H9 (cell line): ENCODE results near the gene ARID1B. TPM values are rescaled to one million over a fixed set of nuclear protein-coding genes. Genes with fewer than 3 reads are reported as not detected.

Source experiments
- DNase-seq: peaks from one replicate; pipeline ENCODE4 v3.0.0-alpha.2; 2017
- H2AFZ ChIP-seq: one replicate; pipeline ENCODE4 v1.6.1; 2013; ENCODE audit warnings: mild to moderate bottlenecking, low read length, control low read depth, moderate library complexity
- H2AK5ac ChIP-seq: 2 replicates; pipeline ENCODE4 v1.6.1; 2013; ENCODE audit warnings: low read length, control low read depth, mixed read lengths; ENCODE audit not compliant: insufficient read length
- H2BK120ac ChIP-seq: one replicate; pipeline ENCODE4 v1.6.1; 2013; ENCODE audit warnings: low read depth, mild to moderate bottlenecking, low read length, control low read depth, inconsistent platforms; ENCODE audit not compliant: poor library complexity, severe bottlenecking
- H2BK12ac ChIP-seq: 2 replicates; pipeline ENCODE4 v1.6.1; 2013; ENCODE audit warnings: low read length, control low read depth, mixed read lengths, low read depth; ENCODE audit not compliant: insufficient read length
- H2BK15ac ChIP-seq: 2 replicates; pipeline ENCODE4 v1.6.1; 2013; ENCODE audit warnings: low read depth, low read length, control low read depth
- H2BK20ac ChIP-seq: one replicate; pipeline ENCODE4 v1.6.1; 2013; ENCODE audit warnings: low read depth, mild to moderate bottlenecking, low read length, control low read depth, inconsistent platforms; ENCODE audit not compliant: poor library complexity, severe bottlenecking
- H2BK5ac ChIP-seq: 2 replicates; pipeline ENCODE4 v1.6.1; 2013; ENCODE audit warnings: low read length, control low read depth, mixed read lengths; ENCODE audit not compliant: insufficient read length
- H3K14ac ChIP-seq: 2 replicates; pipeline ENCODE4 v1.6.1; 2013; ENCODE audit warnings: low read length, control low read depth; ENCODE audit not compliant: insufficient read depth
- H3K18ac ChIP-seq: 2 replicates; pipeline ENCODE4 v1.6.1; 2013; ENCODE audit warnings: low read depth, mild to moderate bottlenecking, mixed read lengths, low read length, control low read depth; ENCODE audit not compliant: insufficient read length
- H3K23ac ChIP-seq: 2 replicates; pipeline ENCODE4 v1.6.1; 2013; ENCODE audit warnings: low read length, control low read depth, mixed read lengths, low read depth; ENCODE audit not compliant: insufficient read length
- H3K23me2 ChIP-seq: 2 replicates; pipeline ENCODE4 v1.6.1; 2013; ENCODE audit warnings: low read depth, mild to moderate bottlenecking, mixed read lengths, low read length, control low read depth; ENCODE audit not compliant: insufficient read length, poor library complexity, severe bottlenecking
- H3K27ac ChIP-seq: 2 replicates; pipeline ENCODE4 v1.5.1; 2013; ENCODE audit warnings: low read length, control low read depth, mixed read lengths, low read depth; ENCODE audit not compliant: insufficient read length
- H3K27me3 ChIP-seq: 2 replicates; pipeline ENCODE4 v1.6.1; 2013; ENCODE audit warnings: low read length, control low read depth, inconsistent platforms; ENCODE audit not compliant: insufficient read depth
- H3K4ac ChIP-seq: 2 replicates; pipeline ENCODE4 v1.6.1; 2013; ENCODE audit warnings: low read depth, mild to moderate bottlenecking, control low read depth, inconsistent platforms, low read length, moderate library complexity
- H3K4me1 ChIP-seq: 2 replicates; pipeline ENCODE4 v1.6.1; 2013; ENCODE audit warnings: low read length, control low read depth, inconsistent platforms; ENCODE audit not compliant: insufficient read depth
- H3K4me2 ChIP-seq: 2 replicates; pipeline ENCODE4 v1.6.1; 2013; ENCODE audit warnings: low read length, control low read depth, mixed read lengths; ENCODE audit not compliant: insufficient read length, insufficient read depth
- H3K56ac ChIP-seq: 2 replicates; pipeline ENCODE4 v1.6.1; 2013; ENCODE audit warnings: low read depth, mild to moderate bottlenecking, mixed read lengths, low read length, control low read depth; ENCODE audit not compliant: insufficient read length
- H3K79me1 ChIP-seq: 2 replicates; pipeline ENCODE4 v1.6.1; 2013; ENCODE audit warnings: low read depth, mild to moderate bottlenecking, moderate library complexity, low read length, control low read depth, inconsistent platforms; ENCODE audit not compliant: insufficient read depth, poor library complexity, severe bottlenecking
- H3K79me2 ChIP-seq: 2 replicates; pipeline ENCODE4 v1.6.1; 2013; ENCODE audit warnings: low read length, control low read depth, inconsistent platforms; ENCODE audit not compliant: insufficient read depth
- H3K9ac ChIP-seq: 2 replicates; pipeline ENCODE4 v1.6.1; 2013; ENCODE audit warnings: low read length, control low read depth, mixed read lengths; ENCODE audit not compliant: insufficient read length; ENCODE audit errors: extremely low read depth
- H3K9me3 ChIP-seq: one replicate; pipeline ENCODE4 v1.6.1; 2013; ENCODE audit warnings: low read depth, low read length, inconsistent platforms; ENCODE audit not compliant: control insufficient read depth
- H3T11ph ChIP-seq: one replicate; pipeline ENCODE4 v1.6.1; 2013; ENCODE audit warnings: mild to moderate bottlenecking, low read length, control low read depth, inconsistent platforms
- H4K20me1 ChIP-seq: one replicate; pipeline ENCODE4 v1.6.1; 2013; ENCODE audit not compliant: control insufficient read depth, insufficient read length, insufficient read depth
- H4K5ac ChIP-seq: 2 replicates; pipeline ENCODE4 v1.6.1; 2013; ENCODE audit warnings: low read depth, mild to moderate bottlenecking, mixed read lengths, low read length, control low read depth; ENCODE audit not compliant: insufficient read length
- H4K8ac ChIP-seq: replicated peaks from 2 replicates; pipeline ENCODE4 v1.6.1; 2013; ENCODE audit warnings: low read length, control low read depth, mixed read lengths, low read depth; ENCODE audit not compliant: insufficient read length
- H4K91ac ChIP-seq: 2 replicates; pipeline ENCODE4 v1.6.1; 2013; ENCODE audit warnings: low read depth, mild to moderate bottlenecking, moderate library complexity, mixed read lengths, low read length, control low read depth; ENCODE audit not compliant: insufficient read length
- H3K27ac Mint-ChIP-seq, 3 experiments: 2 replicates in 2 of 3; 3 replicates in 1 of 3; pipeline ENCODE4 v1.8.0; 2020 to 2021; ENCODE audit warnings: mixed read lengths in 3 of 3, mild to moderate bottlenecking in 1 of 3, moderate library complexity in 1 of 3
- H3K27me3 Mint-ChIP-seq: 2 replicates; pipeline ENCODE4 v1.8.0; 2021; ENCODE audit warnings: low read depth, mild to moderate bottlenecking, moderate library complexity, mixed read lengths
- H3K36me3 Mint-ChIP-seq, 3 experiments: 2 replicates in 2 of 3; 3 replicates in 1 of 3; pipeline ENCODE4 v1.8.0; 2020 to 2021; ENCODE audit warnings: low read depth in 3 of 3, mixed read lengths in 3 of 3; ENCODE audit not compliant: insufficient read depth in 1 of 3
- H3K4me1 Mint-ChIP-seq, 2 experiments: 2 replicates each; pipeline ENCODE4 v1.8.0; 2020; ENCODE audit warnings: mixed read lengths in 2 of 2
- H3K4me3 Mint-ChIP-seq, 2 experiments: 2 replicates in 1 of 2; 3 replicates in 1 of 2; pipeline ENCODE4 v1.8.0; 2020 to 2021; ENCODE audit warnings: mild to moderate bottlenecking in 2 of 2, mixed read lengths in 2 of 2, moderate library complexity in 1 of 2
- H3K9me3 Mint-ChIP-seq, 2 experiments: 2 replicates in 1 of 2; 3 replicates in 1 of 2; pipeline ENCODE4 v1.8.0; 2020; ENCODE audit warnings: mild to moderate bottlenecking in 2 of 2, mixed read lengths in 2 of 2, moderate library complexity in 1 of 2
- WGBS: extraction: QIAGEN DNeasy Blood & Tissue Kit; methylation state at CpG from one replicate; pipeline ENCODE4 v1.1.7; 2013; ENCODE audit warnings: missing lambda C conversion rate, low lambda C conversion rate, mixed read lengths; ENCODE audit not compliant: insufficient read length; ENCODE audit errors: extremely low coverage; 5-methylcytosine and 5-hydroxymethylcytosine counted together
- total RNA-seq: library from RNA; stranded (reverse); gene quantifications from 2 replicates; pipeline ENCODE4 v1.2.1, GENCODE V29; 2021
- TF ChIP-seq, protein P1 (sequence below): fragments of 200-600 bp; sonication (generic); conservative IDR thresholded peaks from 3 replicates; pipeline ENCODE4 v1.8.0; 2021; ENCODE audit warnings: antibody characterized with exemption, mild to moderate bottlenecking

ARID1B gene
- total RNA-seq, 1 experiment from 2014 or later, result 88.2 TPM

DNA sequence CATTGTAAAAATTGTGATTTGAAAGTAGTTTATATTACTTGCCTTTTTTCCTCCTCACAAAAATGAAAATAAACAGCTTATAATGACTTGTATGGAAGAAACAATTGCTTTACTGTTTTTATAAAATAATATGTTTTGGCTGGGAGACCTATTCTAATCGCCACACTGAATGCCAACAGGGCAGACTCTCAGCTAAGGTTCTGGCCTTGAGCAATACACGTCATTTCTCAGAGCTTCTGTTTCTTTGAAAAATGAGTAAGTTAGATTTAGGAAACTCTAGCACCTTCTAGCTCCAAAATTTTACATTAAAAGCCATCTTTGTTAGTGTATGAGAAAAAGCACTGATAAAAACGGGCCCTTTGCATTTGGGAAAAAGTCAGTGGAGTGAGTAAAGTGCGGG, 166.6 kb downstream of the ARID1B start:
- Histone ChIP-seq H4K5ac (no peak overlapping the region), H3K4me2 (peak overlapping the region; percentile 63), H3K14ac (no peak overlapping the region), H3K9ac (no peak overlapping the region), H3K56ac (no peak overlapping the region), H3K27ac (peak overlapping the region; percentile 44), H3K18ac (no peak overlapping the region), H2BK20ac (no peak overlapping the region), H3K79me2 (peaks cover 9% of the 10 kb centered on the region; the same call in 1 of the 2 replicates), H2AFZ (no peak overlapping the region), H4K91ac (no peak overlapping the region), H3K79me1 (peaks cover 5% of the 10 kb centered on the region), H3K9me3 (no peaks in the 10 kb centered on the region), H3K27me3 (no peaks in the 10 kb centered on the region), H2BK5ac (no peak overlapping the region), H4K8ac (no peak overlapping the region), H4K20me1 (no peaks in the 10 kb centered on the region), H2AK5ac (no peak overlapping the region), H3K4ac (no peak overlapping the region), H3K23me2 (no peaks in the 10 kb centered on the region), H3T11ph (no peak overlapping the region), H2BK12ac (no peak overlapping the region), H3K4me1 (peaks cover 11% of the 10 kb centered on the region), H2BK120ac (no peak overlapping the region), H2BK15ac (no peak overlapping the region), H3K23ac (no peak overlapping the region)
- no peak for DNase-seq
- no peaks in the 10 kb centered on the region for H3K36me3 Mint-ChIP-seq
- no peaks in the 10 kb centered on the region for H3K9me3 Mint-ChIP-seq
- TF ChIP-seq, protein P1, sequence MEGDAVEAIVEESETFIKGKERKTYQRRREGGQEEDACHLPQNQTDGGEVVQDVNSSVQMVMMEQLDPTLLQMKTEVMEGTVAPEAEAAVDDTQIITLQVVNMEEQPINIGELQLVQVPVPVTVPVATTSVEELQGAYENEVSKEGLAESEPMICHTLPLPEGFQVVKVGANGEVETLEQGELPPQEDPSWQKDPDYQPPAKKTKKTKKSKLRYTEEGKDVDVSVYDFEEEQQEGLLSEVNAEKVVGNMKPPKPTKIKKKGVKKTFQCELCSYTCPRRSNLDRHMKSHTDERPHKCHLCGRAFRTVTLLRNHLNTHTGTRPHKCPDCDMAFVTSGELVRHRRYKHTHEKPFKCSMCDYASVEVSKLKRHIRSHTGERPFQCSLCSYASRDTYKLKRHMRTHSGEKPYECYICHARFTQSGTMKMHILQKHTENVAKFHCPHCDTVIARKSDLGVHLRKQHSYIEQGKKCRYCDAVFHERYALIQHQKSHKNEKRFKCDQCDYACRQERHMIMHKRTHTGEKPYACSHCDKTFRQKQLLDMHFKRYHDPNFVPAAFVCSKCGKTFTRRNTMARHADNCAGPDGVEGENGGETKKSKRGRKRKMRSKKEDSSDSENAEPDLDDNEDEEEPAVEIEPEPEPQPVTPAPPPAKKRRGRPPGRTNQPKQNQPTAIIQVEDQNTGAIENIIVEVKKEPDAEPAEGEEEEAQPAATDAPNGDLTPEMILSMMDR, result no peak
- H3K27ac Mint-ChIP-seq, result peak overlapping the region; percentile 74 to 97 (median 97)
- peak overlapping the region; percentile 26 to 68 for H3K4me3 Mint-ChIP-seq
- no peaks in the 10 kb centered on the region for H3K27me3 Mint-ChIP-seq
- WGBS, result no CpG with 5 or more reads among the region's 4 CpGs
- peaks cover 56 to 57% of the 10 kb centered on the region in 2 experiments for H3K4me1 Mint-ChIP-seq
